T follicular helper cell (primary cell): ENCODE measurements around the gene PDSS1.

Source experiments
- DNase-seq: peaks from one replicate; pipeline ENCODE4 v3.0.0-alpha.2; 2020; ENCODE audit warnings: low read depth

The PDSS1 gene

GRCh38 chr10:26699631-26700030 lies 2.1 kb downstream of the PDSS1 start:
- no peak for DNase-seq

GRCh38 chr10:26700884-26701630 lies 3.6 kb downstream of the PDSS1 start:
- no peak for DNase-seq

- no peak for DNase-seq
Measured at GRCh38 chr10:26703096-26703495, 5.6 kb downstream of the PDSS1 start.

GRCh38 chr10:26703974-26704373 lies 6.5 kb downstream of the PDSS1 start:
- DNase-seq, result no peak

- DNase-seq, result no peak
Measured at GRCh38 chr10:26706206-26706605, 8.7 kb downstream of the PDSS1 start.

- DNase-seq, result no peak
Measured at GRCh38 chr10:26706936-26707335, 9.4 kb downstream of the PDSS1 start.

- DNase-seq, result no peak
Measured at GRCh38 chr10:26711324-26711723, 13.8 kb downstream of the PDSS1 start.

- no peak for DNase-seq
Measured at GRCh38 chr10:26714415-26715136, 17.1 kb downstream of the PDSS1 start.

GRCh38 chr10:26715137-26715487 lies 17.6 kb downstream of the PDSS1 start:
- DNase-seq, result no peak

GRCh38 chr10:26717476-26717875 lies 20.0 kb downstream of the PDSS1 start:
- DNase-seq, result no peak

GRCh38 chr10:26721561-26721960 lies 24.1 kb downstream of the PDSS1 start:
- no peak for DNase-seq

- DNase-seq, result no peak
Measured at GRCh38 chr10:26723016-26723415, 25.5 kb downstream of the PDSS1 start.

- DNase-seq, result no peak
Measured at GRCh38 chr10:26725837-26726727, 28.6 kb downstream of the PDSS1 start.

GRCh38 chr10:26727005-26727404 lies 29.5 kb downstream of the PDSS1 start:
- DNase-seq, result no peak

GRCh38 chr10:26728957-26729356 lies 31.5 kb downstream of the PDSS1 start:
- no peak for DNase-seq

GRCh38 chr10:26729395-26729794 lies 31.9 kb downstream of the PDSS1 start:
- DNase-seq, result no peak

GRCh38 chr10:26730552-26730951 lies 33.1 kb downstream of the PDSS1 start:
- DNase-seq, result no peak

GRCh38 chr10:26733750-26734568 lies 36.5 kb downstream of the PDSS1 start:
- no peak for DNase-seq

GRCh38 chr10:26735435-26735834 lies 37.9 kb downstream of the PDSS1 start:
- no peak for DNase-seq

GRCh38 chr10:26737730-26738129 lies 40.2 kb downstream of the PDSS1 start:
- DNase-seq, result no peak

- DNase-seq, result no peak
Measured at GRCh38 chr10:26738301-26738911, 40.9 kb downstream of the PDSS1 start.
